DLD1 (cell line): ENCODE results near the gene TMEM81.

ENCODE experiments used
- in situ Hi-C: cut with HindIII; loops from 2 replicates; pipeline ENCODE4 v1.10.0; 2017; ENCODE audit warnings: low sequenced_read_pairs

Gene TMEM81

GRCh38 chr1:205084360-205084759 is at the start of gene TMEM81:
Gene TMEM81, minus strand, starts transcription at chr1:205084460. Its CDS starts 140 bp downstream, at chr1:205084320.
- in situ Hi-C loops = no loop called here

- in situ Hi-C loops = no loop called here
Measured at GRCh38 chr1:205133287-205133686, 49.0 kb upstream of the TMEM81 start.

- in situ Hi-C loops = no loop called here
Measured at GRCh38 chr1:205129447-205130029, 45.3 kb upstream of the TMEM81 start.

- in situ Hi-C loops = no loop called here
Measured at GRCh38 chr1:205128050-205128449, 43.8 kb upstream of the TMEM81 start.

- in situ Hi-C loops = no loop called here
Measured at GRCh38 chr1:205127646-205128045, 43.4 kb upstream of the TMEM81 start.

GRCh38 chr1:205124726-205125125 is 40.5 kb upstream of the TMEM81 start:
- in situ Hi-C loops = no loop called here

- in situ Hi-C loops = no loop called here
Measured at GRCh38 chr1:205122489-205122882, 38.2 kb upstream of the TMEM81 start.

GRCh38 chr1:205121660-205122488 is 37.6 kb upstream of the TMEM81 start, which contains the start of gene RBBP5:
Gene RBBP5, minus strand, starts transcription at chr1:205121978. Its CDS starts 105 bp downstream, at chr1:205121873.
- in situ Hi-C loops = no loop called here

GRCh38 chr1:205118752-205119151 is 34.5 kb upstream of the TMEM81 start:
- in situ Hi-C loops = no loop called here

GRCh38 chr1:205111354-205111753 is 27.1 kb upstream of the TMEM81 start:
- in situ Hi-C loops = no loop called here

- in situ Hi-C loops = no loop called here
Measured at GRCh38 chr1:205109711-205110110, 25.5 kb upstream of the TMEM81 start.

GRCh38 chr1:205109269-205109668 is 25.0 kb upstream of the TMEM81 start:
- in situ Hi-C loops = no loop called here

GRCh38 chr1:205108464-205108863 is 24.2 kb upstream of the TMEM81 start:
- in situ Hi-C loops = no loop called here

- in situ Hi-C loops = no loop called here
Measured at GRCh38 chr1:205107327-205107726, 23.1 kb upstream of the TMEM81 start.

- in situ Hi-C loops = no loop called here
Measured at GRCh38 chr1:205102404-205102803, 18.1 kb upstream of the TMEM81 start.

- in situ Hi-C loops = no loop called here
Measured at GRCh38 chr1:205098242-205098641, 14.0 kb upstream of the TMEM81 start.

- in situ Hi-C loops = no loop called here
Measured at GRCh38 chr1:205095422-205095821, 11.2 kb upstream of the TMEM81 start.

GRCh38 chr1:205091043-205091740 is 6.9 kb upstream of the TMEM81 start:
- in situ Hi-C loops = no loop called here

- in situ Hi-C loops = no loop called here
Measured at GRCh38 chr1:205088341-205088740, 4.1 kb upstream of the TMEM81 start.

GRCh38 chr1:205082431-205082830 is 1.8 kb downstream of the TMEM81 start:
- in situ Hi-C loops = no loop called here

GRCh38 chr1:205077934-205078311 is 6.3 kb downstream of the TMEM81 start:
- in situ Hi-C loops = no loop called here
